DOHH2 (cell line): Measurements from ENCODE around the gene AP4E1.

Experiments used
- CTCF ChIP-seq: fragments of 200-600 bp; sonication (generic); IDR thresholded peaks from one replicate; pipeline ENCODE4 v1.5.1; 2014; ENCODE audit warnings: antibody characterized with exemption, mild to moderate bottlenecking, low read depth, low read length; ENCODE audit not compliant: poor library complexity, severe bottlenecking
- EZH2phosphoT487 ChIP-seq: fragments of 200-600 bp; sonication (generic); IDR thresholded peaks from 2 replicates; pipeline ENCODE4 v1.6.1; 2017; ENCODE audit warnings: borderline replicate concordance, mild to moderate bottlenecking, antibody characterized with exemption, low read length, moderate library complexity, mixed read lengths

- TF ChIP-seq CTCF (no peak), EZH2phosphoT487 (no peak)
These were observed 24.6 kb upstream of the AP4E1 start for GRCh38 chr15:50883903-50884302.
